Putamen (tissue), 1 donor: ENCODE data around the gene TNS3.

Experiments
- DNase-seq: peaks from one replicate; pipeline ENCODE4 v3.0.0-alpha.2; 2016; ENCODE audit warnings: low spot score

The TNS3 gene

GRCh38 chr7:47427051-47427643 lies 154.8 kb downstream of the TNS3 start:
- DNase-seq = no peak

- no peak for DNase-seq
Measured at GRCh38 chr7:47424523-47424922, 157.4 kb downstream of the TNS3 start.

GRCh38 chr7:47423196-47423595 lies 158.7 kb downstream of the TNS3 start:
- DNase-seq = no peak

GRCh38 chr7:47422611-47423010 lies 159.3 kb downstream of the TNS3 start:
- DNase-seq = no peak

- DNase-seq = no peak
Measured at GRCh38 chr7:47421456-47421855, 160.5 kb downstream of the TNS3 start.

- DNase-seq = no peak
Measured at GRCh38 chr7:47420122-47420780, 161.7 kb downstream of the TNS3 start.

- DNase-seq = no peak
Measured at GRCh38 chr7:47419471-47419870, 162.4 kb downstream of the TNS3 start.

GRCh38 chr7:47418601-47419309 lies 163.2 kb downstream of the TNS3 start:
- no peak for DNase-seq

GRCh38 chr7:47416492-47417480 lies 165.1 kb downstream of the TNS3 start:
- DNase-seq = no peak

GRCh38 chr7:47415318-47416212 lies 166.3 kb downstream of the TNS3 start:
- no peak for DNase-seq

- DNase-seq = no peak
Measured at GRCh38 chr7:47414342-47415317, 167.3 kb downstream of the TNS3 start.

- no peak for DNase-seq
Measured at GRCh38 chr7:47413526-47414341, 168.2 kb downstream of the TNS3 start.

GRCh38 chr7:47411901-47412300 lies 170.0 kb downstream of the TNS3 start:
- no peak for DNase-seq

- no peak for DNase-seq
Measured at GRCh38 chr7:47411281-47411869, 170.5 kb downstream of the TNS3 start.

- DNase-seq = no peak
Measured at GRCh38 chr7:47408675-47409074, 173.2 kb downstream of the TNS3 start.

GRCh38 chr7:47407821-47408674 lies 173.9 kb downstream of the TNS3 start:
- no peak for DNase-seq

- DNase-seq = no peak
Measured at GRCh38 chr7:47407136-47407535, 174.8 kb downstream of the TNS3 start.

- no peak for DNase-seq
Measured at GRCh38 chr7:47406801-47407129, 175.1 kb downstream of the TNS3 start.
